Measurements from ENCODE around the gene DIAPH1.
A peak's percentile ranks its signal among the peaks of the same experiment; 100 is the strongest.

The DIAPH1 gene

DNA sequence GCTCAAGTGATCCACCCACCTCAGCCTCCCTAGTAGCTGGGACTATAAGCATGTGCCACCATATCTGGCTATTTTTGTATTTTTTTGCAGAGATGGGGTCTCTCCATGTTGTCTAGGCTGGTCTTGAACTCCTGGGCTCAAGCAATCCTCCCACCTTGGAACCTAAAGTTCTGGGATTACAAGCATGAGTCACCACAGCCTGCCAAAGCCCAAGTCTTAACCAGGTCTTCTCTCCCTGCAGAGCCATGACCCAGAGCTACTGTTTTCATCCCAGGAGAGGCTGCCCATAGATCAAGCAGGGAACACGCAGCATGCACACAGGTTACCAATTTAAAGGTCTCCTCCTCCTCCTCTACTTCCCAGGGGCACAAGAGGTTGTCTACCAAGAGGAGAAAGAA, 100.2 kb downstream of the DIAPH1 start:
- Histone ChIP-seq H3K27me3 (ENCODE audit: control insufficient read depth, insufficient read depth, low read length) (no peaks in the 10 kb centered on the region), H3K27ac (ENCODE audit: low read depth, low read length) (no peak overlapping the region), H3K9ac (ENCODE audit: low read length) (no peak overlapping the region), H3K4me3 (ENCODE audit: low read length) (no peak overlapping the region), H3K4me1 (ENCODE audit: control insufficient read depth, insufficient read depth, low read length) (peaks cover 14% of the 10 kb centered on the region), H3K36me3 (ENCODE audit: control insufficient read depth, insufficient read depth, low read length) (peaks cover 3% of the 10 kb centered on the region)

- Histone ChIP-seq H3K4me3 (ENCODE audit: low read length) (no peak overlapping the region), H3K4me1 (ENCODE audit: control insufficient read depth, insufficient read depth, low read length) (peaks cover 14% of the 10 kb centered on the region), H3K27me3 (ENCODE audit: control insufficient read depth, insufficient read depth, low read length) (no peaks in the 10 kb centered on the region), H3K27ac (ENCODE audit: low read depth, low read length) (peak overlapping the region; percentile 3), H3K9ac (ENCODE audit: low read length) (no peak overlapping the region), H3K36me3 (ENCODE audit: control insufficient read depth, insufficient read depth, low read length) (peaks cover 3% of the 10 kb centered on the region)
These were observed 100.8 kb downstream of the DIAPH1 start for GRCh38 chr5:141517880-141518617.

- no peak overlapping the region for H3K27ac ChIP-seq (ENCODE audit: low read depth, low read length)
- no peaks in the 10 kb centered on the region for H3K27me3 ChIP-seq (ENCODE audit: control insufficient read depth, insufficient read depth, low read length)
- peaks cover 3% of the 10 kb centered on the region for H3K36me3 ChIP-seq (ENCODE audit: control insufficient read depth, insufficient read depth, low read length)
- peaks cover 14% of the 10 kb centered on the region for H3K4me1 ChIP-seq (ENCODE audit: control insufficient read depth, insufficient read depth, low read length)
- H3K4me3 ChIP-seq (ENCODE audit: low read length) = no peak overlapping the region
- H3K9ac ChIP-seq (ENCODE audit: low read length) = no peak overlapping the region
These were observed 101.5 kb downstream of the DIAPH1 start for GRCh38 chr5:141517312-141517711.

- Histone ChIP-seq H3K4me1 (ENCODE audit: control insufficient read depth, insufficient read depth, low read length) (peaks cover 14% of the 10 kb centered on the region), H3K27ac (ENCODE audit: low read depth, low read length) (no peak overlapping the region), H3K27me3 (ENCODE audit: control insufficient read depth, insufficient read depth, low read length) (no peaks in the 10 kb centered on the region), H3K4me3 (ENCODE audit: low read length) (no peak overlapping the region), H3K36me3 (ENCODE audit: control insufficient read depth, insufficient read depth, low read length) (peaks cover 3% of the 10 kb centered on the region), H3K9ac (ENCODE audit: low read length) (no peak overlapping the region)
These were observed 102.2 kb downstream of the DIAPH1 start for GRCh38 chr5:141516672-141517025.

DNA sequence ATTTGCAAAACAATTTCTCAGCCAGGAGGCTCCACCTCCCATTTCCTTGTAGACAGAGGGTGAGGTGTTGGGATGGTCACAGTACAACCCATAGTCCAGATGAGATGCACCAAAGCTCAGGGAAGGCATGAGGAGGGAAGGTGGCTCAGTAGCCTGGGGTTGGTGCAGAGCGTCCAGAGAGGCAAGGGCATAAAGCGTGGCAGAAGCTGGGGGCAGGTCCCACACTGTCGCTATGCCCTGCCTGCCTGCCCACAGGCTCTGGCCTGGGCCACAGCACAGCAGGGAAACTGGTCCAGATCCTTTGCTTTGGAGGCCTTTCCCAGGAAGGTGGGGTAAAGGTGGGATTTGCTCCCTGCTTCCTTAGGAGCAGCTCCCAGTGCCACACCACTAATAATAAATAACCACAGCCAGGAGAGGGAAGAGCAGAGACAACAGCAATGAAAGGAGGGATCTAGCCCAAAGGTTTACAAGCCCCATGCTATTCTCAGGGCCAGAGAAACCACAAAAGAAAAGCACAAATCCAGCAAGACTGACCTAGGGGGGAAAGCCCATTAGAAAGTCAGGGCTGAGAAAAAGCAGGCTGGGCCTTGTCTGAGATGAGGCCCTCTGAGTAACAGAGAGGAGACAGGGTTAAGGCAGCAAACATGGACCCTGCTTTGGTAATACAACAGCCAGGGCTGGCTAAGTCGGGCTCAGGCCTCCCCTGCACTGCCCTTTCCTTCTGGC, 102.7 kb downstream of the DIAPH1 start:
- Histone ChIP-seq H3K27ac (ENCODE audit: low read depth, low read length) (no peak overlapping the region), H3K9ac (ENCODE audit: low read length) (no peak overlapping the region), H3K4me3 (ENCODE audit: low read length) (no peak overlapping the region), H3K36me3 (ENCODE audit: control insufficient read depth, insufficient read depth, low read length) (peaks cover 8% of the 10 kb centered on the region), H3K27me3 (ENCODE audit: control insufficient read depth, insufficient read depth, low read length) (no peaks in the 10 kb centered on the region), H3K4me1 (ENCODE audit: control insufficient read depth, insufficient read depth, low read length) (peaks cover 14% of the 10 kb centered on the region)

GRCh38 chr5:141515141-141515540, 103.7 kb downstream of the DIAPH1 start:
- Histone ChIP-seq H3K27ac (ENCODE audit: low read depth, low read length) (peak overlapping the region; percentile 91), H3K4me1 (ENCODE audit: control insufficient read depth, insufficient read depth, low read length) (peaks cover 14% of the 10 kb centered on the region), H3K27me3 (ENCODE audit: control insufficient read depth, insufficient read depth, low read length) (no peaks in the 10 kb centered on the region), H3K4me3 (ENCODE audit: low read length) (no peak overlapping the region), H3K9ac (ENCODE audit: low read length) (no peak overlapping the region), H3K36me3 (ENCODE audit: control insufficient read depth, insufficient read depth, low read length) (peaks cover 8% of the 10 kb centered on the region)

DNA sequence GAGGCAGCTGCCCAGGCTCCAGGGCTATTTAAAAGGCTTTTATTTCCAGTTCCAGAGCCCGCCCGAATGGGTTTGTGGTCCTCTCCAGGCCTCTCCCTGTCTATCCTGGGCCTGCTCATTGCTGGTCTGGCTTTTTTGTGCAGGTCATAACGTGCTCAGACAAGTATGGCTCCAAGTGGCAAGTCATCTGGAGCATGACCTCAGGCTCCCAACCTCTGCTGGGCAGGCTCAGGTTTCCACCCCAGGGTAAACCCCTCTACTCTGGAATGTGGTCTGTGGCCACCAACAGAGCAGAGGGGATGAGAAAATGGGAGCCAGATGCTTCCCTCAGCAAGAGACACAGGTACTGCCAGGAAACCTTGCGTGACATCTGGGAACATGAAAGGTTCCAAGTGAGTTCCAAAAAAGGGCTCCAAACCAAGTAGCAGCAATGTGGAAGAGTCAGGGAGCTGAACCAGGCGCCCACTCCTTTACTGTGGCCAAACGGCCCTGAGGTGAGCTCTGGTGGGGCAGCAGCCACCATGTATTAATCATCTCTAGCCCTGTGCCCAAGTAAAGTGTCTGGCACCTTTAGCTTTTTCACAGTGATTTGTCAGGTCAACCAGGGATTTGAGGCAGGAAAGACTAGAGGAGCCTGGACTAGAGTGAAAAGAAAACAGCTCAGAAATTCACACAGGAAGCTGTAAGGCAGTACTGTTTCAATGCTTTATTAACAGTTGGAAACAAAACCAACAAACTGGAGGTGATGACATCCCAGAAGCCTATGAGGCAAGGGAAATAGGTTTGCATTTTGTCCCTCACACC, 104.3 kb downstream of the DIAPH1 start:
- H3K36me3 ChIP-seq (ENCODE audit: control insufficient read depth, insufficient read depth, low read length) = peaks cover 6% of the 10 kb centered on the region
- no peak overlapping the region for H3K9ac ChIP-seq (ENCODE audit: low read length)
- no peaks in the 10 kb centered on the region for H3K27me3 ChIP-seq (ENCODE audit: control insufficient read depth, insufficient read depth, low read length)
- peak overlapping the region; percentile 91 for H3K27ac ChIP-seq (ENCODE audit: low read depth, low read length)
- peak overlapping the region; percentile 86 for H3K4me3 ChIP-seq (ENCODE audit: low read length)
- H3K4me1 ChIP-seq (ENCODE audit: control insufficient read depth, insufficient read depth, low read length) = peaks cover 14% of the 10 kb centered on the region

DNA sequence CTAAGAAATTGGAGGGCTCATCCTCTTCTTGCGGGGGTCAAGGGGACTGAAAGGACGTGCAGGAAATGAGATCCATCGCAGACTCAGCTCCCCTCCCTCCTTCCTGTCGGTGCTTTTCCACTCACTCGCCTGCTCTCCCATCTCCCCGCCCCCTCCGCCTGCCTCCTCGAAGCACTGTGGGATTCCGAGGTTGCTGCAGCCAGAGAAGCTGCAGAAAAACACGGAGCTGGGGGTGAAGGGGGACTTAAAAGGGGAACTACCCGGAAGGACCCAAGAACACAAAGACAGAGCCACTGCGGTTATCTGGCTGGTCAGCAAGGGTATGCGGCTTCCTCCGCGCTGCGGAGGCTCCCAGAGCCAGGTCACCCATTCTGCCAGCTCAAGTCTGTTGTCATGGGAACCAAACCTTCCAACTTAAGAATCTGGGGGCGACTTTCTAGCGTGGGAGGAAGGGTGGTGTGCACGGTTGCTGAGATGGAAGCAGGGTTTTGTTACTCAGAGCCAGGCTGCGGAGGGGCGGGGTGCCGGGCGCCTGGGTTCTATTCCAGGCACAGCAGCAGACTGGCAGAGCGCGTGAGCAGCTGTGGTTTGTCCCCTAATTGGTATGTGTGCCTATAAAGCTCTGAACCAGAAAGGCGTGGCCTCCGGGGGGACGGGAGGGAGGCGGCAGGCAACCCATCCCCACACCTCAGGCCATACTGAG, 105.0 kb downstream of the DIAPH1 start:
- Histone ChIP-seq H3K36me3 (ENCODE audit: control insufficient read depth, insufficient read depth, low read length) (peaks cover 6% of the 10 kb centered on the region), H3K4me3 (ENCODE audit: low read length) (peak overlapping the region; percentile 86), H3K4me1 (ENCODE audit: control insufficient read depth, insufficient read depth, low read length) (peaks cover 14% of the 10 kb centered on the region), H3K27me3 (ENCODE audit: control insufficient read depth, insufficient read depth, low read length) (no peaks in the 10 kb centered on the region), H3K27ac (ENCODE audit: low read depth, low read length) (peak overlapping the region; percentile 91), H3K9ac (ENCODE audit: low read length) (peak overlapping the region; percentile 57)

DNA sequence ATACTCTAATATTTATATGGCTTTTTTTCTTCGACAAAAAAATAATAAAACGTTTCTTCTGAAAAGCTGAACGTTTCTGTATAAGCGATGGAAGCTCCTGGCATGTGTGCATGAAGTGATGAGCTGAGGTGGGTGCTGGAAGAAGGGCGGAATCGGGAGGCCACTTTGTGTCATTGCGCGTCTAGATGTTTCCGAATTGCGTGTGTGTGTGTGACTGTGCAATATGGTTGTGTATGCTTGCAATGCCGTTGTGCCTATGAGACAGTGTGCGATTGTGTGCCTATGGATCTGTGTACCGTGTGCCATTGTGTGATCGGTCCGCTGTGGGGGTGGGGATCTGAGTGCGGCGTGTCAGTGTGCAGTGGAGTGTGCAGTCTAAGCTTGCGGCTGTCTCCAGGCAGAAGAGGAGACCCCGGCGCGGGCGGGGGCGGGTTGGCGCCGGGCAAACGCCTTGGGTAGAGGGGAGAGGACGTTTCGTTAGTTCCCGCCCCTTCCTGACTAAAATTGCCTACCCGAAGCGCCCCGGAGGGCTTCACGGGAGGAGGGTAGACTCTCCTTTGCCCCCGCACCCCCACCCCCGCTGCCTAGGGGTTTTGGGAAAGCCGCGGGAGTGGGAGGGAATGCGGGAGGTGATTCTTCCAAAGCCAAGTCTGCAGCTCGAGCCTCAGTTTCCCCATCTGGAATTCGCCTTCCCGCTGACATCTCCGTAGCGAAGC, 105.7 kb downstream of the DIAPH1 start:
- H3K9ac ChIP-seq (ENCODE audit: low read length) = peak overlapping the region; percentile 57
- H3K27me3 ChIP-seq (ENCODE audit: control insufficient read depth, insufficient read depth, low read length) = no peaks in the 10 kb centered on the region
- peak overlapping the region; percentile 86 for H3K4me3 ChIP-seq (ENCODE audit: low read length)
- H3K4me1 ChIP-seq (ENCODE audit: control insufficient read depth, insufficient read depth, low read length) = peaks cover 18% of the 10 kb centered on the region
- H3K27ac ChIP-seq (ENCODE audit: low read depth, low read length) = peak overlapping the region; percentile 91
- peaks cover 6% of the 10 kb centered on the region for H3K36me3 ChIP-seq (ENCODE audit: control insufficient read depth, insufficient read depth, low read length)

GRCh38 chr5:141512390-141512910, 106.3 kb downstream of the DIAPH1 start:
- H3K9ac ChIP-seq (ENCODE audit: low read length) = no peak overlapping the region
- H3K27me3 ChIP-seq (ENCODE audit: control insufficient read depth, insufficient read depth, low read length) = no peaks in the 10 kb centered on the region
- peaks cover 6% of the 10 kb centered on the region for H3K36me3 ChIP-seq (ENCODE audit: control insufficient read depth, insufficient read depth, low read length)
- peaks cover 24% of the 10 kb centered on the region for H3K4me1 ChIP-seq (ENCODE audit: control insufficient read depth, insufficient read depth, low read length)
- H3K4me3 ChIP-seq (ENCODE audit: low read length) = peak overlapping the region; percentile 86
- H3K27ac ChIP-seq (ENCODE audit: low read depth, low read length) = peak overlapping the region; percentile 91

GRCh38 chr5:141511771-141512325, 107.0 kb downstream of the DIAPH1 start:
- Histone ChIP-seq H3K36me3 (ENCODE audit: control insufficient read depth, insufficient read depth, low read length) (peaks cover 6% of the 10 kb centered on the region), H3K27me3 (ENCODE audit: control insufficient read depth, insufficient read depth, low read length) (no peaks in the 10 kb centered on the region), H3K4me3 (ENCODE audit: low read length) (peak overlapping the region; percentile 86), H3K9ac (ENCODE audit: low read length) (no peak overlapping the region), H3K4me1 (ENCODE audit: control insufficient read depth, insufficient read depth, low read length) (peaks cover 29% of the 10 kb centered on the region), H3K27ac (ENCODE audit: low read depth, low read length) (peak overlapping the region; percentile 91)

Data from rectal smooth muscle tissue (tissue), 1 donor.